GM19372 (cell line): ENCODE measurements around the gene SAMD11.

Source experiments
- ATAC-seq: cut with Tn5 transposase; IDR thresholded peaks from one replicate; pipeline ENCODE4 v1.9.1; 2021; ENCODE audit warnings: mild to moderate bottlenecking, low read depth, moderate library complexity; ENCODE audit not compliant: unreplicated experiment

SAMD11 gene

DNA sequence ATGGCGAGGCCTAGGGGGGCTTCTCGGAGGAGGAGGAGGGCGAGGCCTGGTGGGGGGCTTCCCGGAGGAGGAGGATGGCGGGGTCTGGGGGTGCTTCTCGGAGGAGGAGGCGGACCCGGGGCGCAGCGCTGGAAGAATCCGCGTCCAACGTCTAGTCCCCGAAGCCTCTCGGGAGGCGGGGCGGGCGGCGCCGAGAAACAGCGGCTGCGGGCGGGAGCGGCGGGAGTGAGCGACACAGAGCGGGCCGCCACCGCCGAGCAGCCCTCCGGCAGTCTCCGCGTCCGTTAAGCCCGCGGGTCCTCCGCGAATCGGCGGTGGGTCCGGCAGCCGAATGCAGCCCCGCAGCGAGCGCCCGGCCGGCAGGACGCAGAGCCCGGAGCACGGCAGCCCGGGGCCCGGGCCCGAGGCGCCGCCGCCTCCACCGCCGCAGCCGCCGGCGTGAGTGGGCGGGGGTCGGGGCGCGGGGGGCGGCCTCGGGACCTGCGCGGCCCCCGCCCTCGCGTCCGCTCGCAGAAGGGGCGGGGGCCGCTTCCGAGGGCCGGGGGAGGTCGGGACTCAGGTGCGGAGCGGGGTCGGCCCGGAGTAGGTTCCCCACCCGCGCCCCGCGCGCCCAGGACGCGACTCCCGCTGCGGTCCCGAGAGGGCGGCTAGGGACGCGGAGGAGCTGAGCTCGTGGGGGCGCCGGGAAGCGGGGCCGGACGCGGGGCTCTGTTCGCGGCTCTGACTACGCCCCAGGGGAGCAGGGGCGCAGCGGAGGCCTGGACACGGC is 36.8 kb downstream of the SAMD11 start, which contains the start of gene KLHL17:
KLHL17 (plus strand) TSS at position 222 of the 769 bp plus-strand sequence; CDS start at position 332, 110 bp downstream.
- no peak for ATAC-seq

DNA sequence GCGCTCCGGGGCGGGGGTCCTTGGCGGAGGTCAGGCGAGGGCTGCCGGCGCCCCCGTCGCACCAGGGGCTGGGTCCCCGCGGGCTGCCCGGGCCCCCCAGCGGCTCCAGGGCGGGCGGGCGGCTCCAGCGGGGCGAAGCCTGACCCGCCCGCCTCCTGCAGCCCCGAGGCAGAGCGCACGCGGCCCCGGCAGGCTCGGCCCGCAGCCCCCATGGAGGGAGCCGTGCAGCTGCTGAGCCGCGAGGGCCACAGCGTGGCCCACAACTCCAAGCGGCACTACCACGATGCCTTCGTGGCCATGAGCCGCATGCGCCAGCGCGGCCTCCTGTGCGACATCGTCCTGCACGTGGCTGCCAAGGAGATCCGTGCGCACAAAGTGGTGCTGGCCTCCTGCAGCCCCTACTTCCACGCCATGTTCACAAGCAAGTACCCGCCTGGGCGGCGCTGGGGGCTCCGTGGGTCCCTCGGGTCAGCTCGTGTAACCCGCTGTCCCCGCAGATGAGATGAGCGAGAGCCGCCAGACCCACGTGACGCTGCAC is 37.5 kb downstream of the SAMD11 start:
- ATAC-seq, result no peak

DNA sequence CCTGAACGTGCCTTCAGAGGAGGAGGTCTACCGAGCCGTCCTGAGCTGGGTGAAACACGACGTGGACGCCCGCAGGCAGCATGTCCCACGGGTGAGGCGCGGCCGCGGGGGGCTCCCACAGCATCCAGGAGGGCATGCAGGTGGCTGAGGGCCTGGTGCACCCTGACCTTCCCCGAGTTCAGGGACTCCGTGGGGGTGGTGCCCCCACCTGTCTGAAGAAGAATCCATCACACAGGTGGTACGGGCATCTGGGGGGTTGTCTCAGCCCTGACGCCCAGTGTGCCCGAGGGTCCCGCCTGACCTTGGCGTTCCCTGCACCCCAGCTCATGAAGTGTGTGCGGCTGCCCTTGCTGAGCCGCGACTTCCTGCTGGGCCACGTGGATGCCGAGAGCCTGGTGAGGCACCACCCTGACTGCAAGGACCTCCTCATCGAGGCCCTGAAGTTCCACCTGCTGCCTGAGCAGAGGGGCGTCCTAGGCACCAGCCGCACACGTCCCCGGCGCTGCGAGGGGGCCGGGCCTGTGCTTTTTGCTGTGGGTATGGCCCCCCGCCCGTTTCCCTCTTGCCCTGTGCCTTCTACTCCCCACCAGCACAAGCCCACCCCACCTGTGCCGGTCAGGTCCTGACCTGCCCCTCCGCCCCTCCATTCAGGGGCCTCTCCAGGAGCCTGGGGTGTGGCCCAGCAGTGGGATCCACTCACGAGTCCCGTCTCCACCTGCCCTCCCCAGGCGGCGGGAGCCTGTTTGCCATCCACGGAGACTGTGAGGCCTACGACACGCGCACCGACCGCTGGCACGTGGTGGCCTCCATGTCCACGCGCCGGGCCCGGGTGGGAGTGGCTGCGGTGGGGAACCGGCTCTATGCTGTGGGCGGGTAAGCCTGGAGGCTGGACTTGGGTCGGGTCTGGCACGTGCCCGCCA is 38.9 kb downstream of the SAMD11 start:
- ATAC-seq, result no peak

DNA sequence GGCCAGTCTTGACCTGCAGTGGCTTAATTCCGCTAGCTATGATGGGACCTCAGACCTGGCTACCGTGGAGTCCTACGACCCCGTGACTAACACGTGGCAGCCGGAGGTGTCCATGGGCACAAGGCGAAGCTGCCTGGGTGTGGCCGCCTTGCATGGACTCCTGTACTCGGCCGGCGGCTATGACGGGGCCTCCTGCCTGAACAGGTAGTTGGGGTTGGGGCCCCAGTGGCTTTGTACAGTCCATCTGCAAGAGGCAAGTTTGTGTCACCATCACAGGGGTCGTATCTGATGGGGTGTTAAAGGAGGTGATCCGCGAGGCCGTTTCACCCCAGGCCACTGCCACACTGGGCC is 39.6 kb downstream of the SAMD11 start:
- no peak for ATAC-seq

DNA sequence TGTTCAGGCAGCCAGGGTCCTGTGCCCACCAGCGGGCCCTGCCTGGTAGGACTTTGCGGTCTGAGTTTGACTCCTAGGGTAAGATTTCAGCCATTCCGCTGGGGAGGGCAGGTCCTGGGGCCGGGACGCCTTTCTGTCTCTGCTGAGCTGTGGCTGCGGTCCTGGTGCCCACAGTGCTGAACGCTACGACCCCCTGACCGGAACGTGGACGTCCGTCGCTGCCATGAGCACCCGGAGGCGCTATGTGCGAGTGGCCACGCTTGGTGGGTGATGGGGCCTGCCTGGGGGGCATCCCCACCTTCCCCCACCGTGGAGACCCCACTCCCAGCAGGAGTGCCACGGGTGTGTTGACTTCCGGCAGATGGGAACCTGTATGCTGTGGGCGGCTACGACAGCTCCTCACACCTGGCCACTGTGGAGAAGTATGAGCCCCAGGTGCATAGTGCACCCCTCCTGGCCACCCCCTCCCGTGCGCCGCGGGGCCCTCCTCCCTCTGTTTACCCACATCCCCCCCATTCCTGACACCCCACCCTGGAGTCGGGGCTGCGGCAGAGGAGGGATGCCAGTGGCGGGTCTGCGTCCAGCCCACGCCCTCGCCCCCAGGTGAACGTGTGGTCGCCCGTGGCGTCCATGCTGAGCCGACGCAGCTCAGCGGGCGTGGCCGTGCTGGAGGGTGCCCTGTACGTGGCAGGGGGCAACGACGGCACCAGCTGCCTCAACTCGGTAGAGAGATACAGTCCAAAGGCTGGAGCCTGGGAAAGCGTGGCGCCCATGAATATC is 40.2 kb downstream of the SAMD11 start:
- no peak for ATAC-seq

DNA sequence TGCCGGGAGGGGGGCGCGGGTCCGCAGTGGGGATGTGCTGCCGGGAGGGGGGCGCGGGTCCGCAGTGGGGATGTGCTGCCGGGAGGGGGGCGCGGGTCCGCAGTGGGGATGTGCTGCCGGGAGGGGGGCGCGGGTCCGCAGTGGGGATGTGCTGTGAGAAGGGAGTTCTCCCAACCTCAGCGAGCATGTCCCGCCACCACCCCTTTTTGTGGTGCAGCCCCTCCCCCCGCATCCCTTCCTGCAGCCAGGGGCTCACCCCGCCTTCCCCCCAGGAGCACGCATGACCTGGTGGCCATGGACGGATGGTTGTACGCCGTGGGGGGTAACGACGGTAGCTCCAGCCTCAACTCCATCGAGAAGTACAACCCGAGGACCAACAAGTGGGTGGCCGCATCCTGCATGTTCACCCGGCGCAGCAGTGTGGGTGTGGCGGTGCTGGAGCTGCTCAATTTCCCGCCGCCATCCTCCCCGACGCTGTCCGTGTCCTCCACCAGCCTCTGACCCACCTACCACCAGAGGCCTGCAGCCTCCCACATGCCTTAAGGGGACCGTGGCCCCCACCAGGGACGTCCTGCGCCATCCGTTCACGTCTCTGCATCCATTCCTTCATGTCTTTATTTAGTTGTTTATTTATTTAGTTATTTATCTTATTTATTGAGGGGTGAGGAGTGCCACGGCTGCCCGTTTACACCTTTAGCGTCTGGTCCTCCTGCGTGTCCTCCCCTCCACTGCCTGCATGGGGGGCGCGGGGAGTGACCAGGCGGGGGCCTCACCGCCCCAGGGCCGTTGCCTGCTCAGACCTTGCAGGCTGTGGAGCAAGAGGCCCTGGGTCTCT is 41.2 kb downstream of the SAMD11 start:
- ATAC-seq, result no peak

DNA sequence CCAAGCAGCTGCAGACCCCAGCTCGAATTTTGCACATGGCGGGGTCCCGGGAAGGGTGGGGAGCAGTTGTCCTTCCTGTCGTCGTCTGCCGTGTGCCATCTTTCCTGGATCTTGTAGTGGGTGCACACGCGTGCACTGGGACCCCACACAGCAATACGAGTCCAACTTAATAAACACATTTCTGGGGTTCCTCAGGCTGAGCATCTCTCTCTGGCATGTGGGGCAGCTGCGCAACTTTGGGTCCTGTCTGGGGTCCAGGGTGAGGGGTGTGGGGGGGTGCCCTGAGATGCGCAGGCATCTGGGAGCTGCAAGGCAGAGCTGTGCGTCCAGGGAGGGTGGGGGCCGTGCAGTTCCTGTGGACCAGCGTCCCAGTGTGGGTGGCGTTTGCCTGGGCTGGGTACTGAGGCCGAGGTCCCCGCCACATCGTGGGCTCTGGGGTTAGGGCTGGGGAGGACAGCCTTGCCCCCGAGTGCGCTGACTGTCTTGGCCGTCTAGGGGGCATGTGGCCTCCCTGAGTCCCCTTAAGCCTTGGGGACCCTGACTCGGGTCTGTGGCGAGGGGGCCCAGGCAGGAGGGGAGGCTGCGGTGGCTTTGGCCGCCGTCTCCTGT is 41.9 kb downstream of the SAMD11 start:
- ATAC-seq, result no peak

DNA sequence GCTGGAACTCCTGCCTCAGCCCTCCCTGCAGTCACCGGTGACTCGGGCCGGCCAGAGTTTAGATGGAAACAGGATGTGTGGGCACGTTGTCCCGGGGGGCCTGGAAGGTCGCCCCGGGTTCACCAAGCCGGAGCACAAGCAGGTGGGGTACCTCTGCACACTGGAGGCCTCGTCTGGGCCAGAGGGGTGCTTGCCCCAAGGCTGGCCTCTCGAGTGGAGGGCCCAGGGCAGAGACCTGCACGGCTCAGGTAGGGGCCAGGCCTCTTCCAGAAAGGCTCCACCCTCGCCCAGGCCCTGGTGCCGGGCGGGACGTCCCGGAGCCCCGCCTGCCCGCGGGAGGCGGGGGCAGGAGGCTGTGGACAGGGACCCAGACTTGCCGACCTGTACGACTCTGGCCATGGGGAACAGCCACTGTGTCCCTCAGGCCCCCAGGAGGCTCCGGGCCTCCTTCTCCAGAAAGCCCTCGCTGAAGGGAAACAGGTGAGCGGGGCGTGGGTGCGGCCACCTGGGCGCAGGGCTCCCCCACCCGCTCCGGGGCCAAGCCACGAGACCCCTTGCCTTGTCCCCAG is 42.5 kb downstream of the SAMD11 start, which contains the start of gene PLEKHN1:
PLEKHN1 (plus strand) TSS at position 348 of the 569 bp plus-strand sequence; CDS start at position 398, 50 bp downstream.
- ATAC-seq, result no peak

DNA sequence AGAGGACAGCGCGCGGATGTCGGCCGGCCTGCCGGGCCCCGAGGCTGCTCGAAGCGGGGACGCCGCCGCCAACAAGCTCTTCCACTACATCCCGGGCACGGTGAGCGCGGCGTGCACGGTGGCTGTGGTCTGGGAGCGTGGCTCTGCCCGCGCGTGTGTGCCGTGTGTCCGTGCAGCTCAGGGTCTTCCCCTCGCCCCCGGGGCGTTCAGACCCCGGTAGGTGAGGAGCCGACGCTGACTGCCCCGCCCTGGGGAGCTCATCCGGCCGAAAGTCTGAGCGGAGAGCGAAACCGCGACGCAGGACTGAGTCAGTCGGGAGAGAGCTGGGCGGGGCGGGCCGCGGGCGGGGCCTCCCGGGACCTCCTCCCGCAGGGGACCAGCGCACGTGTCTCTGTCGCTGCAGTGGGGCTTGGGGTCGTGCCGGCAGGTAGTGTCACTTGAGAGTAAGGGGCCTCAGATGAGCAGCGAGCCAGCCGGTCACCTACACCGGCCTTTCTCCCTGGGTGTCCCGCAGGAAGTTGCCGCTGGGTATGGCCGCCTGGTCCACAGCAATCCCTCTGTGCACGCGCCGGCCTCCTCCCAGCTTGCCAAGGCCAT is 43.1 kb downstream of the SAMD11 start:
- ATAC-seq, result no peak

DNA sequence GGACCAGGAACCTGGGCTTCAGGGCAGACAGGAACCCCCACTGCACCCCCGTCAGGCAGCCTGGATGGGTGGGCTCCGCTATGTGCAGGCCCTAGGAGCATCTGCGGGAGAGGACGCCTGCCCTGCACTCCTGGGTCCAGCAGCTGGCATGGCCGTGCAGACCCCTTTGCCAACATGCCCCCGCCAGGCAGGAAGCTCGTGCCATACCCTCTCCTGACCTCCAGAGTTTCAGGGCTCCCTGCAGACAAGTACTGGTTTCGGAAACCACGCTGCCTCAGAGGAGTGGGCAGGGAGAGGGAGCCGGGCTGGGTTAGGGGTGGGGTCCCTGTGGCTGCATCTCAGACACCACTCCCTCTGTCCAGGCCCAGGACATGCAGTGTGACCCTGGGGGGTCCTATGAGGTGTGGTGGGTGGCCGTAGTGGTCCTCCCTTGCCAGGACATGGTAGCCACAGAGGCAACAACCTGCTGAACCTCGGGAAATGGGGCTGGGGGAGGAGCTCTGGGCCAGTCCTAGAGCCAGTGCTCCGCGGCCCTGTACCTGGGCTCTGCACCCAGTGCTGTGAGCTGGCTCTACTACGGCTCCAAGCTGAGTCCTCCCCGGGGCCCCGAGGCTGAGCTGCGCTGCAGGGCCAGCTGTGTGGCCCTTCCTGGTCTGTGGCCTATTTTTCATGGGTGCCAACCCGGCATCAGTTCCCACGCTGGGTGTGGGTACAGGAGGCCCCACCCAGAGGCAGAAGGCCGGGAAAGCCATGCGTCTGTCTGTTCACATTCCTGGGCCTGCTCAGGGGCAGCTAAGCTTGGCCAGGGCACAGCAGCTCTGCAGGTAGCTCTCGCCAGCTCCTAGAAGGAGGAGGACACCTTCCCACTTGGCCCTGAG is 44.0 kb downstream of the SAMD11 start:
- no peak for ATAC-seq

DNA sequence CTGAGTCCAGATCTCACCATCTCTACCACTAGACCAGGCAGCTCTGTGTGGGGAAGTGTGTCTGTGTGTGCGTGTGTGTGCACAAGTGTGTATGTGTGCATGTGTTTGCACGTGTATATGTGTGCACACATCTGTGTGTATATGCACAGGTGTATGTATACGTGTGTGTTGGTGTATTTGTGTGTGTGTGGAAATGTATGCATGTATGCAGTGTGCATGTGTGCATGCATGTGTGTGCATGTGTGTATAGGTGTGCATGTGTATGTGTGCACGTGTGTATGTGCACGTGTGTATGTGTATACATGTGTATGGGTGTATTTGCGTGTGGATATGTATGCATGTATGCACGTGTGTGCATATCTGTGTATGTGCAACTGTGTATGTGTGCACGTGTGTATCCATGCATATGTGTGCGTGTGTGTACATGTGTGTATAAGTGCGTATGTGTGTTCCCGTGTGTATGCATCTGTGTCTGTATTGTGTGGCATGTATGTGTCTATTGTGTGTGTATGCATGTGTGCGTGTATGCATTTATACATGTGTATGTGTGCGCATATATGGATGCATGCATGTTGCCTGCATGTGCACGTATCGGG is 45.6 kb downstream of the SAMD11 start:
- ATAC-seq, result no peak

DNA sequence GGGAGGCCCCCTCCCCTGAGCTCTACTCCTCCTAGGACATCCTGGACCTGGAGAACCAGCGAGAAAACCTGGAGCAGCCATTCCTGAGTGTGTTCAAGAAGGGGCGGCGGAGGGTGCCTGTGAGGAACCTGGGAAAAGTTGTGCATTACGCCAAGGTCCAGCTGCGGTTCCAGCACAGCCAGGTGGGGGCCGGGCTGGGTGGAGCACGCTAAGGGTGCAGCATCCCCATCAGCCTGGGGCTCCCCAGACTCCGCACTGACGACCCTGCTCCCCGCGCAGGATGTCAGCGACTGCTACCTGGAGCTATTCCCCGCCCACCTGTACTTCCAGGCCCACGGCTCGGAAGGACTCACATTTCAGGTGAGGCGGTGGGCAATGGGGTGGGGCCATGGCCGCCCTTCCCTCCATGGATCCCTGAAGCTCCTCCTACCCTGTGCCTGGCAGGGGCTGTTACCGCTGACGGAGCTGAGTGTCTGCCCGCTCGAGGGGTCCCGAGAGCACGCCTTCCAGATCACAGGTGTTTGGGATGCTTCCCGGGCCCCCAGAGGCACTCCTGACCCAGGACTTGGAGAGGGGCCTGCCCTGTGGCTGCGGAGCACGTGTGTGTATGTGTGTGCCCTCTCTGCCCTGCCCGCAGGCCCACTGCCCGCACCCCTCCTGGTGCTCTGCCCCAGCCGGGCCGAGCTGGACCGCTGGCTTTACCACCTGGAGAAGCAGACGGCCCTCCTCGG is 46.7 kb downstream of the SAMD11 start:
- no peak for ATAC-seq

DNA sequence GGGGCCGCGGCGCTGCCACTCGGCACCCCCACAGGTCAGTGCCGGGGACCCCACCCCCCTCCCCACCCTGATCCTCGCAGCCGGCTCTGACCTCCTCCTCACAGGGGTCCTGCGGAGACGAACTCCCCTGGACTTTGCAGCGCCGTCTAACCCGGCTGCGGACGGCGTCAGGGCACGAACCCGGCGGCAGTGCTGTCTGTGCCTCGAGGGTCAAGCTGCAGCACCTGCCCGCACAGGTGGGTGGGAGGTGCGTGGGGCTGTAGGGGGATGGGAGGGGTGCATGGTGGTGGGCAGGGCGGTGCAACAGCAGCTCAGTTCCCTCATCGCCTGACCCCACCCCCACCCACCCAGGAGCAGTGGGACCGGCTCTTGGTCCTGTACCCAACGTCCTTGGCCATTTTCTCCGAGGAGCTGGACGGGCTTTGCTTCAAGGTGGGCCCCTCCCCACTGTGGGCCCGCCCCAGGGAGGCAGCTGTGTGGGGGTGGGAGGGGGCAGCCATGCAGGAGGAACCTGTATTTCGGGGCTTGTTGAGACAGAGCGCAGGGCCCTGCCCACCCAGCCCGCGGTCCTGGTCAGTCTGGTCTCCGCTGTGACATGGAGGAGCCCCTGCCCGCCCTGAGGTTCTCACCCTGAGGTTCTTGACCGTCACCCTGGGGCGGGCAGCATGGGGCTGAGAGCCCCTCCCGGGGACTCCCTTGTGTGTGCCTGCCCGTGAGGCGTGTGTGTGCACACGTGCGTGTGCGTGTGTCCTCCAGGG is 47.4 kb downstream of the SAMD11 start:
- no peak for ATAC-seq

DNA sequence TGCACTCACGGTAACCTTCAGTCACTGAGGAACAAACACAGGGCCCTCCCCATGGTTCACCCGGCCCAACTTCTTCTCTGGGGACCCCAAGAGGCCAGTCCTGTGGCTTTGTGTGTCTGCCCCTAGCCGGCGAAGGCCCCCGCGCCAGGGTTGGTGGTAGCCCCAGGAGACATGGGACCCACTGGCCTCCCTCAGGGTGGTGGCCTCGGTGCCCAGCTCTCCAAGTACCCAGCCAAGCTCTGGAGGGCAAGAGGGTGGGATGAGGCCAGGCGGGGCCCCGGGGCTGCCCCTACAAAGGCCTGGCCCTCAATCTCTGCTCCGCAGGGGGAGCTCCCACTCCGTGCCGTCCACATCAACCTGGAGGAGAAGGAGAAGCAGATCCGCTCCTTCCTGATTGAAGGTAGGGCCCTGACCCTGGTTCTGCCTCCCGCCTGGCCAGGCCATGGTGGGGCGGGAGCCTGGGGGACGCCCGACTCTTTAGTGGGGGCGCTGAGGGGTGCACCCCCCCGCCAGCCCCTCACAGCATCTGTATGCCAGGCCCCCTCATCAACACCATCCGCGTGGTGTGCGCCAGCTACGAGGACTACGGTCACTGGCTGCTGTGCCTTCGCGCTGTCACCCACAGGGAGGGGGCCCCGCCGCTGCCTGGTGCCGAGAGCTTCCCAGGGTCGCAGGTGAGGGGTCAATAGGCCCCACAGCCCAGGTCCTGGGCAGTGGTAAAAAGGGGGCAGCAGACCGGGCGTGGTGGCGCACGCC is 48.2 kb downstream of the SAMD11 start:
- no peak for ATAC-seq
